Natural killer cell (primary cell): ENCODE results near the gene CCR1. TPM values are rescaled to one million over a fixed set of nuclear protein-coding genes. Genes with fewer than 3 reads are reported as not detected.
"Not testable (repeated sequence)": the region's sequence is repeated elsewhere in the genome, so short reads cannot be mapped to it uniquely, and the experiment has no call there.

Experiments used
- ATAC-seq, 3 donors: fragments of 150-1000 bp in 2 of 3; fragments of 200-7000 bp in 1 of 3; cut with Tn5 transposase; 1 replicate in 1 of 3; 2 replicates in 2 of 3; pipeline ENCODE4 v1.10.0; 2021; ENCODE audit warnings: mild to moderate bottlenecking in 2 of 3, moderate library complexity in 2 of 3
- DNase-seq, 2 donors: peaks; one replicate each; pipeline versions ENCODE4 v3.0.0 to v3.0.0-alpha.2; 2013 to 2021; ENCODE audit warnings: mixed read lengths in 1 of 2
- H3K27ac ChIP-seq: one replicate; pipeline ENCODE4 v1.5.1; 2013; ENCODE audit warnings: mild to moderate bottlenecking, low read length
- H3K27me3 ChIP-seq: one replicate; pipeline ENCODE4 v1.6.1; 2013; ENCODE audit warnings: low read length; ENCODE audit not compliant: control insufficient read depth, insufficient read depth
- H3K36me3 ChIP-seq: one replicate; pipeline ENCODE4 v1.6.1; 2013; ENCODE audit warnings: low read length; ENCODE audit not compliant: control insufficient read depth, insufficient read depth
- H3K4me1 ChIP-seq: one replicate; pipeline ENCODE4 v1.6.1; 2013; ENCODE audit warnings: low read length; ENCODE audit not compliant: control insufficient read depth, insufficient read depth
- H3K4me3 ChIP-seq: one replicate; pipeline ENCODE4 v1.5.1; 2013; ENCODE audit warnings: low read length
- H3K9me3 ChIP-seq: one replicate; pipeline ENCODE4 v1.6.1; 2013; ENCODE audit warnings: low read length; ENCODE audit not compliant: control insufficient read depth, insufficient read depth
- H3K27ac Mint-ChIP-seq, 2 donors: one replicate each; pipeline ENCODE4 v1.8.0; 2022; ENCODE audit warnings: mild to moderate bottlenecking in 2 of 2, mixed read lengths in 2 of 2, moderate library complexity in 1 of 2
- H3K27me3 Mint-ChIP-seq, 2 donors: one replicate each; pipeline ENCODE4 v1.8.0; 2022; ENCODE audit warnings: low read depth in 2 of 2, mixed read lengths in 2 of 2
- H3K36me3 Mint-ChIP-seq: one replicate; pipeline ENCODE4 v1.8.0; 2022; ENCODE audit warnings: mixed read lengths
- H3K4me1 Mint-ChIP-seq, 2 donors: one replicate each; pipeline ENCODE4 v1.8.0; 2022; ENCODE audit warnings: mixed read lengths in 2 of 2
- H3K4me3 Mint-ChIP-seq: one replicate; pipeline ENCODE4 v1.8.0; 2022; ENCODE audit warnings: mild to moderate bottlenecking, moderate library complexity, mixed read lengths
- H3K9me3 Mint-ChIP-seq, 2 donors: one replicate each; pipeline ENCODE4 v1.8.0; 2022; ENCODE audit warnings: mixed read lengths in 2 of 2
- WGBS: methylation state at CpG from one replicate; pipeline ENCODE4 v1.1.7; 2013; ENCODE audit warnings: missing lambda C conversion rate; ENCODE audit not compliant: insufficient coverage; 5-methylcytosine and 5-hydroxymethylcytosine counted together
- intact Hi-C: fragments of 100-400 bp; cut with micrococcal nuclease; formaldehyde crosslinking; loops from one replicate; pipeline ENCODE4 v1.14.2; 2022
- total RNA-seq, 4 donors: library from RNA; stranded (reverse); fragments of 120-200 nt in 1 of 4; gene quantifications; one replicate each; pipeline versions ENCODE4 v1.2.3 to v1.2.4, GENCODE V29; 2013 to 2022
- TF ChIP-seq, protein P1 (sequence below): fragments of 200-600 bp; IDR thresholded peaks from one replicate; pipeline ENCODE4 v1.8.0; 2022; ENCODE audit warnings: antibody characterized with exemption

Gene CCR1
- total RNA-seq, 3 donors from 2014 or later (not counting 1 experiment from before 2014, with no cell fraction given) = 2.1 to 26.0 (median 3.8) TPM

- no peak overlapping the region for H3K27ac Mint-ChIP-seq
- peaks cover 0 to 3% of the 10 kb centered on the region in 2 donors for H3K9me3 Mint-ChIP-seq
- Histone ChIP-seq H3K36me3 (no peaks in the 10 kb centered on the region), H3K9me3 (no peaks in the 10 kb centered on the region), H3K4me1 (peaks cover 7% of the 10 kb centered on the region), H3K27me3 (no peaks in the 10 kb centered on the region), H3K4me3 (no peak overlapping the region), H3K27ac (no peak overlapping the region)
- H3K4me3 Mint-ChIP-seq = no peak overlapping the region
- 89% methylated on average over 4 of the region's 4 CpGs for WGBS
- ATAC-seq = no peak
- intact Hi-C loops = no loop called here
- no peak for DNase-seq
- H3K4me1 Mint-ChIP-seq = no peaks in the 10 kb centered on the region
- H3K36me3 Mint-ChIP-seq = peaks cover 2% of the 10 kb centered on the region
- H3K27me3 Mint-ChIP-seq = peaks cover 0 to 2% of the 10 kb centered on the region in 2 donors
- TF ChIP-seq, protein P1, sequence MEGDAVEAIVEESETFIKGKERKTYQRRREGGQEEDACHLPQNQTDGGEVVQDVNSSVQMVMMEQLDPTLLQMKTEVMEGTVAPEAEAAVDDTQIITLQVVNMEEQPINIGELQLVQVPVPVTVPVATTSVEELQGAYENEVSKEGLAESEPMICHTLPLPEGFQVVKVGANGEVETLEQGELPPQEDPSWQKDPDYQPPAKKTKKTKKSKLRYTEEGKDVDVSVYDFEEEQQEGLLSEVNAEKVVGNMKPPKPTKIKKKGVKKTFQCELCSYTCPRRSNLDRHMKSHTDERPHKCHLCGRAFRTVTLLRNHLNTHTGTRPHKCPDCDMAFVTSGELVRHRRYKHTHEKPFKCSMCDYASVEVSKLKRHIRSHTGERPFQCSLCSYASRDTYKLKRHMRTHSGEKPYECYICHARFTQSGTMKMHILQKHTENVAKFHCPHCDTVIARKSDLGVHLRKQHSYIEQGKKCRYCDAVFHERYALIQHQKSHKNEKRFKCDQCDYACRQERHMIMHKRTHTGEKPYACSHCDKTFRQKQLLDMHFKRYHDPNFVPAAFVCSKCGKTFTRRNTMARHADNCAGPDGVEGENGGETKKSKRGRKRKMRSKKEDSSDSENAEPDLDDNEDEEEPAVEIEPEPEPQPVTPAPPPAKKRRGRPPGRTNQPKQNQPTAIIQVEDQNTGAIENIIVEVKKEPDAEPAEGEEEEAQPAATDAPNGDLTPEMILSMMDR = no peak
Measured at GRCh38 chr3:46162975-46163555, 45.0 kb downstream of the CCR1 start.

GRCh38 chr3:46157685-46158084 is 50.4 kb downstream of the CCR1 start:
- intact Hi-C loops, H3K9me3 Mint-ChIP-seq, H3K27ac Mint-ChIP-seq, H3K36me3 ChIP-seq, H3K9me3 ChIP-seq, ATAC-seq, H3K36me3 Mint-ChIP-seq, H3K27me3 Mint-ChIP-seq, H3K4me3 Mint-ChIP-seq, H3K27ac ChIP-seq, H3K4me3 ChIP-seq, H3K27me3 ChIP-seq, DNase-seq: not testable (repeated sequence)
- WGBS = 90% methylated on average over 1 of the region's 1 CpG
- peaks cover 15% of the 10 kb centered on the region for H3K4me1 ChIP-seq
- peaks cover 11 to 15% of the 10 kb centered on the region in 2 donors for H3K4me1 Mint-ChIP-seq

- no peak overlapping the region for H3K4me3 ChIP-seq
- H3K36me3 ChIP-seq = no peaks in the 10 kb centered on the region
- peaks cover 15% of the 10 kb centered on the region for H3K4me1 ChIP-seq
- Mint-ChIP-seq H3K4me1 (peaks cover 11 to 15% of the 10 kb centered on the region in 2 donors), H3K4me3 (no peak overlapping the region), H3K27ac (no peak overlapping the region), H3K36me3 (peaks cover 7% of the 10 kb centered on the region), H3K9me3 (no peaks in the 10 kb centered on the region), H3K27me3 (no peaks in the 10 kb centered on the region)
- no peaks in the 10 kb centered on the region for H3K9me3 ChIP-seq
- TF ChIP-seq, protein P1 = no peak
- ATAC-seq = no peak
- no peak overlapping the region for H3K27ac ChIP-seq
- no peaks in the 10 kb centered on the region for H3K27me3 ChIP-seq
- intact Hi-C loops = no loop called here
- DNase-seq = no peak
- WGBS = 88% methylated on average over 1 of the region's 1 CpG
Measured at GRCh38 chr3:46154311-46154710, 53.8 kb downstream of the CCR1 start.

Other genes with a start within 250 kb of the CCR1 start
- 10 to 100 TPM; 23.0 to 28.4 (median 27.5) TPM for gene FYCO1, start 212.5 kb downstream of the CCR1 start, total RNA-seq
- under 1 TPM in 1 of 3 donors, not detected in 2; 0.21 TPM for gene XCR1, start 180.8 kb downstream of the CCR1 start, total RNA-seq
- gene CCR3, start 34.1 kb upstream of the CCR1 start, total RNA-seq = 10 to 100 TPM in 1 of 3 donors, 1 to 10 TPM in 1, not detected in 1; 1.5 to 36.7 TPM
- gene CCR2, start 145.8 kb upstream of the CCR1 start, total RNA-seq = 1 to 10 TPM in 2 of 3 donors, under 1 TPM in 1; 0.21 to 9.8 (median 1.7) TPM
- gene CCR5, start 162.6 kb upstream of the CCR1 start, total RNA-seq = 1 to 10 TPM in 2 of 3 donors, under 1 TPM in 1; 0.59 to 7.6 (median 1.0) TPM
- gene CCRL2, start 198.9 kb upstream of the CCR1 start, total RNA-seq = 1 to 10 TPM; 3.0 to 4.6 (median 3.8) TPM